HG02938 (cell line): ENCODE measurements around the gene PHKG2.

ENCODE experiments used
- ATAC-seq: cut with Tn5 transposase; IDR thresholded peaks from one replicate; pipeline ENCODE4 v1.9.1; 2021; ENCODE audit warnings: mild to moderate bottlenecking, moderate library complexity; ENCODE audit not compliant: unreplicated experiment

PHKG2 gene

DNA sequence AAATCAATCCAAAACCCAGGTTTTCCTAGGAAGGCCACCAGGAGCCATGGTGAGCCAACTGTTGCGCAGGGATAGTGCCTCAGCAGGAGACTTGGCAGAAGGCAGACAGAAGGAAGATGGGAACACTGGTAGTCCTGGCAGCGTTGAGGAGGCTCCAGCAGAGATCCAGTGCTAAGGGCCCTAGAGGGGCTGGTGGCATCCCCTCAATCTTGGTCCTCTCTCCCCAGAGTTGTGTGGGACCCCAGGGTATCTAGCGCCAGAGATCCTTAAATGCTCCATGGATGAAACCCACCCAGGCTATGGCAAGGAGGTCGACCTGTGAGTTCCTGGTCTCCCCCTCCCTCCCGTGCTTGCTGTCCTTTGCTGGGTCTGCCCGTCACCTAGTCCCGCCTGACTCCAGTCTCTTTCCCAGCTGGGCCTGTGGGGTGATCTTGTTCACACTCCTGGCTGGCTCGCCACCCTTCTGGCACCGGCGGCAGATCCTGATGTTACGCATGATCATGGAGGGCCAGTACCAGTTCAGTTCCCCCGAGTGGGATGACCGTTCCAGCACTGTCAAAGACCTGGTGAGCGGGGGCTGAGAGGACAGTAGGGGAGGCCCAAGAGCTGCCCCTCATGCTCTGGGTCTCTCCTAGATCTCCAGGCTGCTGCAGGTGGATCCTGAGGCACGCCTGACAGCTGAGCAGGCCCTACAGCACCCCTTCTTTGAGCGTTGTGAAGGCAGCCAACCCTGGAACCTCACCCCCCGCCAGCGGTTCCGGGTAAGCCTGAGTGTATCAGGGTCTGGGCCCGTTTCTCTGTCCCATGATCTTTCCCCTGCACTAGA lies 7.9 kb downstream of the PHKG2 start:
- ATAC-seq = no peak

DNA sequence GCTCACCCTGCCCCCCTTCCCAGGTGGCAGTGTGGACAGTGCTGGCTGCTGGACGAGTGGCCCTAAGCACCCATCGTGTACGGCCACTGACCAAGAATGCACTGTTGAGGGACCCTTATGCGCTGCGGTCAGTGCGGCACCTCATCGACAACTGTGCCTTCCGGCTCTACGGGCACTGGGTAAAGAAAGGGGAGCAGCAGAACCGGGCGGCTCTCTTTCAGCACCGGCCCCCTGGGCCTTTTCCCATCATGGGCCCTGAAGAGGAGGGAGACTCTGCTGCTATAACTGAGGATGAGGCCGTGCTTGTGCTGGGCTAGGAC lies 8.5 kb downstream of the PHKG2 start:
- no peak for ATAC-seq

DNA sequence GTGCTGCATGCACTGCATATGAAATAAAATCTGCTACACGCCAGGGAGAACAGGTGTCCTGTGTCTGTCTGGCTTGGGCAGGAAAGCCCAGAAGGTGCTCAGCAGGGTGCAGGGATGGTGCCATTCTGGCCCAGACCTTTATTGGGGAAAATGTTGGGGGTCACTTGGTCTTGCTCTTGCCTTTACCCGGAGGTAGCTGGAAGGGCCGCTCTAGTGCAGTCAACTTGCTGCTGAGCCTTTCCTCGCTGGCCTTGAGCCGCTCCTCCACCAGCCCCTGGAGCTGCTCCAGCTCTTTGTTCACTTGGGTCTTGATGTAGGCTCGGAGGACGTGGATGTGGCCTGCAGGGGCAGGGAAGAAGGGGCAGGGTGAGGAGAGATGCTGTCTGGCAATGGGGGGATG lies 9.1 kb downstream of the PHKG2 start:
- no peak for ATAC-seq

DNA sequence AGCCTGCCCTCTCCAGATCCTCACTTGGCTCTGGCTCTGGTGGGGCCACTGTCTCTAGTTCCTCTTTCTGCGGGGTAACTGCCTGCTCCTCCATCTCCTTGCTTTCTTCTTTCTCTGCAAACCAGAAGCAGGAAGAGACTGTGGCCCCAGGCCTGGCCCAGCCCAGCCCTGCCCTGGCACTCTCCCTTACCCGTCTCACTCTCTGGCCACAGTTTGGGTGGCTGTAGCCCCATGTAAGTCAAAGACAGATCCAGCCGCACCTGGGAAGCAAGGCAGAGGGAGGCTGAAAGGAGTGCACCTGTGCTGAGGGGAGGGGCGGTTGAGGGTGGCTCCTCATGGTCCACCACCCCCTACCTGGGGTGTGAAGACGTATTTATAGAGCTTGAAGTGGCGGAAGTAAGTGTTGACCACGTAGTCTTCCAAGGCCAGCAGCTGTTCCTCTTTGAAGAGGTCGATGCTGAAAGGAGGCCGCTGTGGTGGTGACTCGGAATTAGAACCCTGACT lies 10.8 kb downstream of the PHKG2 start:
- no peak for ATAC-seq

DNA sequence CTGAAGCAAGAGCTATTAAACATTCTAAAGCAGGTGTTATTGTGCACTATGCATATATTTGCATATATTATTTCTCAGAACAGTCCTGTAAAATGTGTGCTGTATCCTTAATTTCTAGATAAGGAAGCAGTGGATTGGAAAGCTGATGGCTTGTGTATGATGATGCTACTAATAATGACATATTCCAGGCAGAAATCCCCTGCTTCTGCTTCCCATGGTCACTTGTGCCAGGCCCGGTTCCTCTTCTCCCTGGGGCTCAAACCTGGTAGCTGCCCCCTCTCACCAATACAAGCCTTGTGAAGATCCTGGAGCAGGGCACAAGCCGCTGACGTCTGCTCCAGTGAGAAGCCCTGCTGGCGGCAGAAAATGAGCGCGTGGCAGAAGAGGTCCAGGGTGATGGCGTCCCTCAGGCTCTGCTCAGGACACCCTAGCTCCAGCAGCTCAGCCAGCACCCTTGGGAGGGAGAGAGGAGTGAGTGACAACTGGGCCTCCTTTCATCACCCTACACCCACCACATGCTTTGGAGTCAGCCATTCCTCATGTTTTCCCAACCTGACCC lies 11.9 kb downstream of the PHKG2 start:
- no peak for ATAC-seq

DNA sequence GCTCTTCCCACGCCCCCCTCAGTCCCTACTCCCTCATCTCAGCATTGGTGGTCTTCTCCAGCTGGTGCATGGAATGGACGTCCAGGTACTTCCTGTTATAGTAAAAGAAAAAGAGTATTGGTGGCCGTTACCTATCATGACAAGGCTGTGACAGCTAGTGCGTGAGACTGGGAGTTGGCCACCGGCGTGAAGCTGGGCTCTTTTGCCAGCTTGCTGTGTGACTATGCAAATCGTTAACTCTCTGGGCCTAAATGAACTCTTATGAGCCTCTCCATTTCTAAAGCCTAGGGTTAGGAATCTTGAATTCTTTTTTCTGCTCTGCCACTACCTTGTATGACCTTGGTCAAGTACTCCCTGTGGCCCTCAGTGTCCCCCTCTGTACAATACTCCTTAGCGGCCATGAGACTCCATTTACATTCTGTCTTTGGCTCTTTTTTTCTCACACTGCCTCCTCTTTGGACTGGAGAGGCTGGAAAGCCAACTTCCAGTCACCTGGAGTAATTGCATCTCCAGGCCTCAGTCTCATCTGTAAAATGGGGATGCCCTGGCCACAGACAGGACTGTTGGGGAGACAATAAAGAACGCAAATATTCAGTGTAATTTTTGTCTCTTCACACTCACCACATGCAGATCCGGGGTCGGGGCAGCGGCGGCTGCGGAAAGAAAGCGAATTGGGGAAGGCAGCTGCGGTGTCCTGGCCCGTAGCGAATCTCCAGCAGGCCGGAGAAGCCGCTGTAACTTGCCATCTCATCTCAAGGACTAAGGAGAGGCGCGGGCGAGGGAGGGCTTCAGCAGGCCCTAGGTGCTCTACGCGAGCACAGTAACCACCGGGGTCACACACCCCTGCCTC lies 12.6 kb downstream of the PHKG2 start:
- no peak for ATAC-seq

DNA sequence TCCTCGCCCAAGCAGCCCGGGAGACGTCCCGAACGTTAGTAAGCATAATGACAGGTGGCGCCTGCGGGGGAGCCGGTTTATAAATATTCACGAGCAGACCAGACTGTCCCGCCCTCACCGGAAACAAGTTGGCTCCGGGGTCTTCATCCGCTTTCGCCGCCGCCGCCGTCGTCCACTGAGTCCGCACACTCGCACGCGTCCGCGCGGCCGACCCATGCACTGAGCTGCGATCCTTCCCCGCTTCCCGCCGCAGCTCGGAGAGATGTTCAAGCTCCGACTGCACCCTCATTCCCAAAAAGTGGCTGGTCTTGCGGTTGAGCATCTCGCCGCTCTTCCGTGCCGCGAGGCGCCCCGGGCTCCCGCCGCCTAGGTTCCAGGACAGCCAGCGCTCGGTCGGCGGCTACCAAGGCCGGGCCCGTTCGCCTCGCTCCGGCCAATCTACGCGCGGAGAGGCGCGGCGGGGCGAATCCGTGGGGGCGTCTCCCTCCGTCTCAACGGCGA lies 13.3 kb downstream of the PHKG2 start:
- ATAC-seq = peak; percentile 26

DNA sequence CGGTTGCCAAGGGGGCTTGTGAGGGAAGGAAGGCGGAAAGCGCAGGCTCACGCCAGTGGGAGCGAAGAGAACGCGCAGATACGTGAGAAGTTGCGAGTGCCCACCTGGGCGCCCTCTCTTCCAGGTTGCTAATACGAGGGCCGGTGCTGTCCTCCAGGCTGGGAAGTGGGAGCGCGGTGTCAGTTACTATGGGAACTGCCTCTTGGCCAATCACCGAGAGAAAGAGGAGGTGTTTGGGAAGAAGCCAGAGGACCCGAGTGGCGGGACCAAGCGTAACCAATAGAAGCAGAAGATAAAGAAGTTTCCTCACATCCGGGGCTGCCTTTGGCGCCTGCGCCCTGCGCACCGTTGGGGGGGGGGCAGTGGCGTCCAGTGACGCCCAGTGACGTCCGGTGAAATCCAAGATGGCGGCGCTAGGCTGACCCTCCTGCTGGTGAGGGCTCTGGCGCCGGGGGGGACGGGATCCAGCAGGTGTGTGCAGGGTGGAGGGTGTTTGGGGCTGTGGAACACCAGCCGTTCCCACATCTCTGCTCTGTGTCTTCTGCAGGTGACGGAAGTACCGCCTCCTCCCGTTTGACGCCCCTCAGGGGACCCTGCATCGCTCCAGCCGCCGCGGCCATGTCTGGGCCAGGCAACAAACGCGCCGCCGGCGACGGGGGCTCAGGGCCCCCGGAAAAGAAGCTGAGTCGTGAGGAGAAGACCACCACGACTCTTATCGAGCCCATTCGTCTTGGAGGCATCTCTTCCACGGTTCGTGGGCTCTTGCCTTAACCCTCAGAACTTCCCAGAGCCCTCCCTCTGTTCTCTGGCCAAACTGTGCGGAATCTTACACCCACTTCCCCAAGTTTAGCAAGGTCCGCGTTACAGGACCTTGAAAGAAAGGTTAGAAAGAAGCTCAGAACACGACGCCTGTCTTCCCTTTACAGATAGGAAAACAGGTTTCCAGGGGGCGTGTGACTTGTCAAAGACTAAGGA lies 14.0 kb downstream of the PHKG2 start, which contains the start of the genes CFAP119 and RNF40:
TSS of gene CFAP119 (minus strand) at position 135 of the 975 bp plus-strand sequence. CDS start 314 bp downstream, outside the sequence.
TSS of gene RNF40 (plus strand) at position 395 of the 975 bp plus-strand sequence. CDS start at position 619, 224 bp downstream.
- peak; percentile 87 for ATAC-seq

DNA sequence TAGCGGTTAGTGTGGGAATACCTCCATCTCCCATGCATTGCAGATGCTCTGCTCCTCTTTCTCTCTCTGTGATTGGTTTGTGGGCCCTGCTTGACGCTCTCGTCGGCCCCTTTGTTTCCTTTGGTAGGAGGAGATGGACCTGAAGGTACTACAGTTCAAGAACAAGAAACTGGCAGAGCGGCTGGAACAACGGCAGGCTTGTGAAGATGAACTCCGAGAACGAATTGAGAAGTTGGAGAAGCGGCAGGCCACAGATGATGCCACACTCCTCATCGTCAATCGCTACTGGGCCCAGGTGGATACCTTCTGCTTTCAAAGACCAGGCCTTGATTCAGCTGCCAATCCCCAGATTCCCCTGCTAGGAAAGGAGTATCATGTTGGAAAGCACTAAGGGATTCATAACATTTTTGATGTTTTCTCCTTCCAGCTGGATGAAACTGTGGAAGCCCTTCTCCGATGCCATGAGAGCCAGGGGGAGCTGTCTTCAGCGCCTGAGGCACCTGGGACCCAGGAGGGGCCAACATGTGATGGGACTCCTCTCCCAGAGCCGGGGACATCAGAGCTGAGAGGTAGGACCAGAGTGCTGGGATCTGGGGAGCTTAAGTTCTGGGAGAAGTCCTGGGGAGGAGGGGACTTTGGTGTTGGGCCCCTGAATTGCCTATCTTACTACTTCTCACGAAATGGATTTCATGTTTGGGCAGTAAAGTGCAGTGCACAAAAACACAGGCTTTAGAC lies 14.9 kb downstream of the PHKG2 start:
- no peak for ATAC-seq

DNA sequence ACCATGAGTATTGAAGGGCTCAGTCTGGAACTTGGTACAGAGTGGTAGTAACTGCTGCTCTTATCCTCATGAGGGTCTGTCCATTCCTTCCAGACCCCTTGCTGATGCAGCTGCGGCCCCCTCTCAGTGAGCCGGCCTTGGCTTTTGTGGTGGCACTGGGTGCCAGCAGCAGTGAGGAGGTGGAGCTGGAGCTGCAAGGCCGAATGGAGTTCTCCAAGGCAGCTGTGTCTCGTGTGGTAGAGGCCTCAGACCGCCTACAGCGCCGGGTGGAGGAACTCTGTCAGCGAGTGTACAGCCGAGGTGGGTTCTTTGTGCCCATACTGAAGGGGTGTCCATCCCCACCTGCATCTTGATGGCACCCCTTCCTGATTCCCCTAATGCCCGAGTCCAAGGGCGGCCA lies 15.9 kb downstream of the PHKG2 start:
- ATAC-seq = no peak

DNA sequence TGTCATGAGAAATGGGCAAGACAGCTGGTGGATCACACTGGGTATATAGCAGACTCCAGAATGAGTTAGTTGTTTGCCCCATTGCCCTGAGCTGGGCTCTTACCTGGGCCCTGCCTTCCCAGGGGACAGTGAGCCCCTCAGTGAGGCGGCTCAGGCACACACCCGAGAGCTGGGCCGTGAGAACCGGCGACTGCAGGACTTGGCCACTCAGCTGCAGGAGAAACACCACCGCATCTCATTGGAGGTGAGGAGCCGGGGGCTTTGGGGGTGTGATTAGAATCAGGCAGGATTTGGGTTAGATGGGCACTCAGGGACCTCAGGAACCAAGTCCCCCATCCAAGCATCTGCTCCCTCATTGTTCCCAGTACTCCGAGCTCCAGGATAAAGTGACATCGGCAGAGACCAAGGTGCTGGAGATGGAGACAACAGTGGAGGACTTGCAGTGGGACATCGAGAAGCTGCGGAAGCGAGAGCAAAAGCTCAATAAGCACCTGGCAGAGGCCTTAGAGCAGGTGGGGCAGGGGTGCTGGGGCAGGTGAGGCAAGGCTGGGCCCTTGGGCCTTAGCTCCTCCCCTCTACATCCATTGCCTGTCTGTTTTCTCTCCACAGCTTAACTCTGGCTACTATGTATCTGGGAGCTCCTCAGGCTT lies 16.7 kb downstream of the PHKG2 start:
- ATAC-seq = no peak

DNA sequence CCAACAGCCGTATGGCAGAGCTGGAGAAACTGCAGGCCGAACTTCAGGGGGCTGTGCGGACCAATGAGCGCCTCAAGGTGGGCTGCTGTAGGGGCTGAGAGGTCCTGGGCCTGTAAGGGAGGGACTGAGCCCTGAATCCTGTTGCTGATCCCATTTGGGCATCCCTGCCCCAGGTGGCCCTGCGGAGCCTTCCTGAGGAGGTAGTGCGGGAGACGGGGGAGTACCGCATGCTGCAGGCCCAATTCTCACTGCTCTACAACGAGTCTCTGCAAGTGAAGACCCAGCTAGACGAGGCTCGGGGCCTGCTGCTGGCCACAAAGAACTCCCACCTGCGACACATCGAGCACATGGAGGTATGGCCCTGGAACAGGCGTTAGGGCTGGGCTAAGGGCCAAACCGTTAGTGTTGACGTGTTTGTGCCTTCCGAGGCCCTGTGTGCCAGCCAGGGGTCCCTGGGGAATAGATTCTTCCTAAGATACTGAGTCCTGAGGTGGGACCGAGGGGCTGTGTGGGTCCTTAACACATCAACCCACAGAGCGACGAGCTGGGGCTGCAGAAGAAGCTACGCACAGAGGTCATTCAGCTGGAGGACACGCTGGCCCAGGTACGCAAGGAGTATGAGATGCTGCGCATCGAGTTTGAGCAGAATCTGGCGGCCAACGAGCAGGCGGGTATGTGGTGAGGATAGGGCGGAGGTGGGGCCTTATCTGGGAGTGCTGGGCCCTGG lies 18.1 kb downstream of the PHKG2 start:
- ATAC-seq = no peak

DNA sequence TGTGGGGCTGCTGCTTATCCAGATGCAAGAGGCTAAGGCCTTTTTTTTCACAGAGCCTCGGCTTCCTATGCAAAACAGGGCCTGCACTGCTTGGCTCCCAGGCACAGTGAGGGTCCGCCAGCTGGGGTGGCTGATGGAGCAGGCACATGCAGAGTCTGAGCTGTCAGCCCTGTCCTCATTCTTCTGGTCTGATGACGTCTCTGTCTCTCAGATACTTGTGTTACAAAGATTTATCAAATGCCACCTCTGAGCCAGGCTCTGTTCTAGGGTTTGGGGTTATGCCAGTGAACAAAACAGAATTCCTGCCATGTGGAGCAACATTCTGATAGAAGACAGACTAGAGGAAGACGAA lies 18.7 kb downstream of the PHKG2 start:
- no peak for ATAC-seq

DNA sequence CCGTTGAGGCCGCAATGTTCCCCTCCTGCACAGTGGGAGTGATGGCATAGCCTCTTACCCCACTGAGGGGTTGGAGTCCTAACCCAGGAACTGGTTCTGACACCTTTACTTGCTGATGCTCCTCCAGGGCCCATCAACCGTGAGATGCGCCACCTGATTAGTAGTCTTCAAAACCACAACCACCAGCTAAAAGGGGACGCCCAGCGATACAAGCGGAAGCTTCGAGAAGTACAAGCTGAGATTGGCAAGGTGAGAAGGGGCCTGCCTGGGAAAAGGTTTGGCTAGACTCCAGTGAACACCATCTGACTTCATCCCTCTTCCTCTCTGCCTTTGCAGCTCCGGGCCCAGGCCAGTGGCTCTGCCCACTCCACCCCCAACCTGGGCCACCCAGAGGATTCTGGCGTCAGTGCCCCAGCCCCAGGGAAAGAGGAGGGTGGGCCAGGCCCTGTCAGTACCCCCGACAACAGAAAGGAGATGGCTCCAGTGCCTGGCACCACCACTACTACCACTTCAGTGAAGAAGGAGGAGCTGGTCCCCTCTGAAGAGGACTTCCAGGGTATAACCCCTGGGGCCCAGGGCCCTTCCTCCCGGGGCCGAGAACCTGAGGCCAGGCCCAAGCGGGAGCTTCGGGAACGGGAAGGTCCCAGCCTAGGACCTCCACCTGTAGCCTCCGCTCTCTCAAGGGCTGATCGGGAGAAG lies 19.7 kb downstream of the PHKG2 start:
- ATAC-seq = no peak

DNA sequence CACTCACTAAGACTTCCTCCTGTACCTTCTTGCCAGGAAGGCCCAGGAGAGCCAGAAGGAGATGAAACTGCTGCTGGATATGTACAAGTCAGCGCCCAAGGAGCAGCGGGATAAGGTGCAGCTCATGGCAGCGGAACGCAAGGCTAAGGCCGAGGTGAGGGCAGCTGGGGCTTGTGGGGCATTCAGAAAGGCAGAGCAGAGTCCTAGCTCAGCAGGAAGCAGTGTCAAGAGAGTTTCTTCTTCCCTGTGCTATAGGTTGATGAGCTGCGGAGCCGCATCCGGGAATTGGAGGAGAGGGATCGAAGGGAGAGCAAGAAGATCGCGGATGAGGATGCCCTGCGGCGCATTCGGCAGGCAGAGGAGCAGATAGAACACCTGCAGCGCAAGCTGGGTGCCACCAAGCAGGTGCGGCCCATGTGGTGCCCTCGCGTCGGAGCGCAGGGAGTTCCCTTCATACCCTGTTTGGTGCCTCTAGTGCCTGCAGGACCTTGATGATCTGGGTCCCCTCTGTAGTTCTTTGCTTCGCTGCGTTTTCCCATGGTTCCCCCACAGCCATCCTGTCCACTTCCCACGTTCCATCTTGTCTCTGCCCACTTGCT lies 20.5 kb downstream of the PHKG2 start:
- ATAC-seq = no peak

DNA sequence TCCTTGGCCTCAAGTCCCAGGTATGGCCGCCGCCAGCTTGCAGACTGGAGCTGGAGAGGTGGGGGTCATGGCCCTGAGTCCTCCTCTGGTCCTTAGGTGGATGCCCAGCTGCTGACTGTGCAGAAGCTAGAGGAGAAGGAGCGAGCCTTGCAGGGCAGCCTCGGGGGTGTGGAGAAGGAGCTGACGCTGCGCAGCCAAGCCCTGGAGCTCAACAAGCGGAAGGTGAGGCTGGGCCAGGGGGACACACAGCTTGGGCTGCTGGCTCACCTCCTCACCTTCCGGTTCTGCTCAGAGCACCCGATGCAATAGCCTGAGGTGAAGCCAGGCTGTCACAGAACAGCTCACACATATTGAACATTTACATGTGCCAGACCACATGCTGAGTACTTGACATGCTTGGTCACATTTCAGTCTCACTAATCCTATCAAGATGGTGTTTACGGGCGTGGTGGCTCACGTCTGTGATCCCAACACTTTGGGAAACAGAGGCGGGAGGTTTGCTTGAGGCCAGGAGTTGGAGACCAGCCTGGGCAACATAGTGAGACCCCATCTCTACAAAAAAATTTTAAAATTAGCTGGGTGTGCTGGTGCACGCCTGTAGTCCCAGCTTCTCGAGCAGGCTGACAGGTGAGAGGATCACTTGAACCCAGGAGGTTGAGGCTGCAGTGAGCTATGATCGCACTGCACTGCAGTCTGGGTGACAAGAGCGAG lies 21.3 kb downstream of the PHKG2 start:
- no peak for ATAC-seq

DNA sequence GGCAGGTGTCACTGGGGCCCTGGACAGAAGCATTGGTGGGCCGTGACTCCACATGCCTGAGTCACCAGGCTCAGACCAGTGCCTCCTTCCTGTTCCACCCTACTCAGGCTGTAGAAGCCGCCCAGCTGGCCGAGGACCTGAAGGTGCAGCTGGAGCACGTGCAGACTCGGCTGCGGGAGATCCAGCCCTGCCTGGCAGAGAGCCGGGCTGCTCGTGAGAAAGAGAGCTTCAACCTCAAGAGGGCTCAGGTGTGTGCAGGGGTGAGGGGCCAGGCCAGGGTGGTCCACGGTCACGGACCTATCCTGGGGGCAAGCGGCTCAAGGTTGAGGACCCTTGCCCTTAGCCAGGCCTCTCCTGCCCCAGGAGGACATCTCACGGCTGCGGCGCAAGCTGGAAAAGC lies 23.5 kb downstream of the PHKG2 start:
- ATAC-seq = no peak
